GM12878 (cell line): ENCODE data around the gene PLA2G4E. TPM values are rescaled to one million over a fixed set of nuclear protein-coding genes. Genes with fewer than 3 reads are reported as not detected.

Experiments used
- ATAC-seq: fragments of 200-7000 bp; cut with Tn5 transposase; 3 replicates; pipeline ENCODE4 v1.9.1; 2020; ENCODE audit warnings: mild to moderate bottlenecking, moderate library complexity
- BruUV-seq: library from RNA; stranded (reverse); fragments of 400-500 nt; replicated peaks from 2 replicates; lab custom pipeline; 2021; lab: Mats Ljungman, UMichigan
- CTCF ChIA-PET: fragments of 300-600 bp; sonication (Branson Sonifier 250); formaldehyde crosslinking; extraction: SDS; loops from one replicate; lab custom pipeline; 2021; ENCODE audit warnings: inconsistent platforms; lab: Yijun Ruan, JAX
- POLR2A ChIA-PET: fragments of 350-600 bp; formaldehyde crosslinking; extraction: SDS; loops from one replicate; lab custom pipeline; 2021; ENCODE audit warnings: inconsistent platforms; lab: Charles Lee
- RAD21 ChIA-PET: fragments of 300-600 bp; sonication (Branson Sonifier 250); formaldehyde crosslinking; loops from one replicate; lab custom pipeline; 2023; ENCODE audit warnings: antibody characterized with exemption; ENCODE audit not compliant: unreplicated experiment; lab: Charles Lee
- SMC1A ChIA-PET: fragments of 300-600 bp; sonication (Branson Sonifier 250); formaldehyde crosslinking; loops from one replicate; lab custom pipeline; 2023; ENCODE audit not compliant: unreplicated experiment, uncharacterized antibody; lab: Charles Lee
- DNase-seq: peaks from one replicate; pipeline ENCODE4 v3.0.0-alpha.2; 2011; ENCODE audit warnings: low read depth, low spot score
- FAIRE-seq: peaks from 3 replicates; lab custom pipeline; 2011; peaks lifted over from hg19 to GRCh38; lab: Jason Lieb, UNC
- H2AFZ ChIP-seq: 2 replicates; pipeline ENCODE4 v1.6.0; 2011; ENCODE audit warnings: low read depth, low read length, control low read depth; ENCODE audit not compliant: control insufficient read depth
- H3K27ac ChIP-seq: 2 replicates; pipeline ENCODE4 v1.5.1; 2011; ENCODE audit warnings: control low read depth; ENCODE audit not compliant: control insufficient read depth, insufficient read depth
- H3K27me3 ChIP-seq, 2 experiments: replicated peaks in 1 of 2; 2 replicates each; pipeline versions ENCODE4 v1.6.0 to v1.6.1; 2011; ENCODE audit warnings: low read length in 1 of 2; ENCODE audit not compliant: control insufficient read depth in 2 of 2, insufficient read depth in 2 of 2
- H3K36me3 ChIP-seq, 2 experiments: 2 replicates each; pipeline ENCODE4 v1.5.1; 2011; ENCODE audit warnings: low read length in 1 of 2; ENCODE audit not compliant: control insufficient read depth in 2 of 2, insufficient read depth in 2 of 2
- H3K4me1 ChIP-seq: 2 replicates; pipeline ENCODE4 v1.6.1; 2011; ENCODE audit warnings: mild to moderate bottlenecking, low read length, moderate library complexity, mixed read lengths; ENCODE audit not compliant: control insufficient read depth, insufficient read depth
- H3K4me2 ChIP-seq: 2 replicates; pipeline ENCODE4 v1.6.0; 2011; ENCODE audit warnings: control low read depth; ENCODE audit not compliant: control insufficient read depth, insufficient read depth
- H3K4me3 ChIP-seq: fragments of 200-600 bp; sonication (generic); 2 replicates; pipeline ENCODE4 v1.5.1; 2016
- H3K79me2 ChIP-seq: 2 replicates; pipeline ENCODE4 v1.6.0; 2011; ENCODE audit warnings: low read length; ENCODE audit not compliant: control insufficient read depth, insufficient read depth
- H3K9ac ChIP-seq: 2 replicates; pipeline ENCODE4 v1.8.0; 2011; ENCODE audit warnings: low read length, control low read depth, mixed read lengths; ENCODE audit not compliant: control insufficient read depth, insufficient read depth
- H3K9me3 ChIP-seq: replicated peaks from 3 replicates; pipeline ENCODE4 v1.5.1; 2011; ENCODE audit warnings: mild to moderate bottlenecking, low read length; ENCODE audit not compliant: control insufficient read depth, insufficient read depth
- H4K20me1 ChIP-seq: 2 replicates; pipeline ENCODE4 v1.6.0; 2011; ENCODE audit not compliant: control insufficient read depth, insufficient read depth
- EP300 ChIP-seq, 2 experiments: fragments of 150-350 bp in 1 of 2; IDR thresholded peaks; 2 replicates each; pipeline ENCODE4 v1.6.1; 2011 to 2012; ENCODE audit warnings: low read depth in 2 of 2, low read length in 2 of 2, borderline replicate concordance in 1 of 2, improper control_type of control experiment in 1 of 2, inconsistent platforms in 1 of 2; ENCODE audit not compliant: control insufficient read depth in 1 of 2
- HCFC1 ChIP-seq: fragments of 150-350 bp; IDR thresholded peaks from 2 replicates; pipeline ENCODE4 v1.6.1; 2014; ENCODE audit warnings: low read length
- HDGF ChIP-seq: fragments of 450-650 bp; IDR thresholded peaks from 2 replicates; pipeline ENCODE4 v1.6.1; 2016; ENCODE audit warnings: antibody characterized with exemption
- JUNB ChIP-seq: IDR thresholded peaks from 2 replicates; pipeline ENCODE4 v1.6.1; 2016; ENCODE audit warnings: antibody characterized with exemption, mild to moderate bottlenecking
- MEF2B ChIP-seq: fragments of 450-650 bp; IDR thresholded peaks from 2 replicates; pipeline ENCODE4 v1.6.1; 2018; ENCODE audit warnings: mild to moderate bottlenecking, moderate library complexity; ENCODE audit not compliant: partially characterized antibody, poor library complexity, severe bottlenecking
- MTA2 ChIP-seq: fragments of 450-650 bp; IDR thresholded peaks from 2 replicates; pipeline ENCODE4 v1.6.1; 2016; ENCODE audit warnings: low read depth, mild to moderate bottlenecking, moderate library complexity
- NR2C2 ChIP-seq: IDR thresholded peaks from 2 replicates; pipeline ENCODE4 v1.6.1; 2011; ENCODE audit warnings: borderline replicate concordance, low read depth; ENCODE audit not compliant: control insufficient read depth, insufficient read length
- POLR2AphosphoS2 ChIP-seq: IDR thresholded peaks from 2 replicates; pipeline ENCODE4 v1.6.1; 2011; ENCODE audit warnings: low read depth, mild to moderate bottlenecking, low read length, improper control_type of control experiment, moderate library complexity
- POU2F2 ChIP-seq: IDR thresholded peaks from 3 replicates; pipeline ENCODE4 v1.6.1; 2011; ENCODE audit warnings: low read depth, mild to moderate bottlenecking, low read length, borderline replicate concordance
- TCF3 ChIP-seq: IDR thresholded peaks from 2 replicates; pipeline ENCODE4 v1.6.1; 2012; ENCODE audit warnings: low read depth, mild to moderate bottlenecking, low read length, borderline replicate concordance; ENCODE audit not compliant: insufficient read depth
- TCF7 ChIP-seq: IDR thresholded peaks from 2 replicates; pipeline ENCODE4 v1.6.1; 2014; ENCODE audit warnings: antibody characterized with exemption, borderline replicate concordance
- USF1 ChIP-seq: IDR thresholded peaks from 2 replicates; pipeline ENCODE4 v1.6.1; 2011; ENCODE audit warnings: borderline replicate concordance, low read depth, mild to moderate bottlenecking, moderate library complexity, mixed read lengths, low read length; ENCODE audit not compliant: insufficient read depth; ENCODE audit errors: extremely low read length
- ZBTB11 ChIP-seq: fragments of 450-650 bp; formaldehyde crosslinking; IDR thresholded peaks from 2 replicates; pipeline ENCODE4 v1.5.0; 2022; ENCODE audit warnings: mild to moderate bottlenecking, missing genetic modification characterization
- WGBS: methylation state at CpG from one replicate; pipeline ENCODE4 v1.1.6; 2016; ENCODE audit warnings: low lambda C conversion rate; ENCODE audit not compliant: insufficient replicate concordance, insufficient coverage; ENCODE audit errors: missing lambda C conversion rate; 5-methylcytosine and 5-hydroxymethylcytosine counted together
- in situ Hi-C: fragments of 300-500 bp; cut with MboI; formaldehyde crosslinking; loops from 9 replicates; pipeline ENCODE4 v1.14.3; 2018; ENCODE audit warnings: mixed read lengths
- intact Hi-C: fragments of 100-400 bp; cut with micrococcal nuclease; formaldehyde crosslinking; loops from one replicate; pipeline ENCODE4 v1.14.2; 2022; ENCODE audit not compliant: unreplicated experiment
- polyA plus RNA-seq, 11 experiments: library from polyadenylated mRNA; depleted of rRNA in 4 of 11; unstranded in 6 of 11; stranded (reverse) in 5 of 11; fragments of >200 nt; fragmentation: Nextera tagmentation in 4 of 11; fragmentation: Illumina TruSeq in 1 of 11; extraction: Ambion mirVana in 4 of 11; extraction: Trizol in 1 of 11; gene quantifications; 1 replicate in 1 of 11; 2 replicates in 10 of 11; pipeline versions ENCODE4 v1.2.1 to v1.2.3, GENCODE V29; 2011 to 2016; ENCODE audit warnings: inconsistent platforms in 2 of 11, missing spikeins in 2 of 11, low read depth in 1 of 11
- total RNA-seq, 4 experiments: library from RNA; depleted of rRNA in 3 of 4; stranded (reverse); fragments of >200 nt in 3 of 4; fragmentation: Illumina TruSeq in 1 of 4; extraction: Trizol in 1 of 4; gene quantifications; 2 replicates each; pipeline versions ENCODE4 v1.2.1 to v1.2.3, GENCODE V29; 2013 to 2021

The PLA2G4E gene
- total and polyA plus RNA-seq, 10 of the 15 experiments (the other 5 are each of a cell fraction or from before 2014, with no cell fraction given): 0.05 to 0.32 (median 0.06) TPM; not detected in 5

DNA sequence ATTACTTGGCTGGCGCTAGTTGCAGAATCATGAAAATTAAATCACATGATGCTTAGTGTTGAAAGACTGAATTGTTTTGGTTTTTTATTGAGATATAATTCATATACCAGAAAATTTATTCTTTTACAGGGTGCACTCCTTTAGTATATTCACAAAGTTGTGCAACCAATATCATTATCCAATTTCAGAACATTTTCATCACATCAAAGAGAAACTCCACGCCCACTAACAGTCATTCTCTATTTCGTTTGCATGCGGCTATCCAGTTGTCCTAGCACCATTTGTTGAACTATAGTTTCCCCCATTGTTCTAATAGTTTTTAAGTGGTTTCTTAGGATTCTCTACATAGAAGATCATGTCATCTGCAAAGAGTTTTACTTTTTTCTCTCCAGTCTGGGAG is 52.1 kb downstream of the PLA2G4E start (continued):
- TF ChIP-seq POU2F2 (peak; percentile 55; the same call in 1 of the 3 replicates), TCF7 (peak; percentile 59)

GRCh38 chr15:41967506-41968206 is 53.2 kb downstream of the PLA2G4E start:
- POLR2A ChIA-PET: interaction anchor here (1.0 to 7.2 kb wide), 4 partner anchors 12 to 39 kb away, joined by 5 to 67 read pairs (median 6); no protein-coding TSS in a partner anchor
- Histone ChIP-seq H3K9ac (peak overlapping the region; percentile 94), H4K20me1 (no peaks in the 10 kb centered on the region), H3K4me3 (peak overlapping the region; percentile 62), H3K9me3 (no peaks in the 10 kb centered on the region), H3K27me3 (no peaks in the 10 kb centered on the region), H2AFZ (no peak overlapping the region), H3K79me2 (peaks cover 89% of the 10 kb centered on the region), H3K4me2 (peak overlapping the region; percentile 91), H3K36me3 (peaks cover 0 to 14% of the 10 kb centered on the region in 2 experiments; a peak in 2 of 4 replicates), H3K4me1 (peaks cover 35% of the 10 kb centered on the region), H3K27ac (peak overlapping the region; percentile 100)
- intact Hi-C loops: no loop called here
- in situ Hi-C loops: no loop called here
- BruUV-seq: no TSS peak
- RAD21 ChIA-PET: interaction anchor here (0.9 to 9.0 kb wide), 6 partner anchors 10 to 195 kb away, joined by 3 to 97 read pairs (median 4); no protein-coding TSS in a partner anchor
- DNase-seq (peak; percentile 45), ATAC-seq (peak; percentile 10), FAIRE-seq (peak; percentile 7)
- CTCF ChIA-PET: interaction anchor here (1.0 to 3.9 kb wide), 5 partner anchors 10 to 38 kb away, joined by 3 to 27 read pairs (median 8); no protein-coding TSS in a partner anchor
- SMC1A ChIA-PET: interaction anchor here (0.7 to 9.7 kb wide), 8 partner anchors 12 to 194 kb away, joined by 3 to 179 read pairs (median 4); partner anchors contain the start of gene MAPKBP1
- WGBS: 6% methylated on average over 4 of the region's 4 CpGs
- TF ChIP-seq JUNB (0 out of 2 replicates have a peak, but pooled peaks have one; percentile 3), MTA2 (peak; percentile 86), NR2C2 (no peak), ZBTB11 (CRISPR knock-in tag) (no peak), TCF3 (0 out of 2 replicates have a peak, but pooled peaks have one; percentile 35), EP300 (IDR thresholded peaks at IDR 0.05; ENCODE audit: borderline replicate concordance in 1 of 2, control insufficient read depth in 1 of 2, low read depth in 2 of 2, low read length in 2 of 2) (peak in 1 of 2 experiments; percentile 57; a peak in 1 of 4 replicates), POLR2AphosphoS2 (no peak), USF1 (no peak), HCFC1 (no peak), MEF2B (no peak), HDGF (no peak)
